GM18498 (cell line): Measurements from ENCODE around the gene LAMC2.
"Not testable (repeated sequence)": the region's sequence is repeated elsewhere in the genome, so short reads cannot be mapped to it uniquely, and the experiment has no call there.

Experiments used
- ATAC-seq: cut with Tn5 transposase; IDR thresholded peaks from one replicate; pipeline ENCODE4 v1.9.1; 2021; ENCODE audit warnings: mild to moderate bottlenecking, moderate library complexity; ENCODE audit not compliant: unreplicated experiment

Gene LAMC2

DNA sequence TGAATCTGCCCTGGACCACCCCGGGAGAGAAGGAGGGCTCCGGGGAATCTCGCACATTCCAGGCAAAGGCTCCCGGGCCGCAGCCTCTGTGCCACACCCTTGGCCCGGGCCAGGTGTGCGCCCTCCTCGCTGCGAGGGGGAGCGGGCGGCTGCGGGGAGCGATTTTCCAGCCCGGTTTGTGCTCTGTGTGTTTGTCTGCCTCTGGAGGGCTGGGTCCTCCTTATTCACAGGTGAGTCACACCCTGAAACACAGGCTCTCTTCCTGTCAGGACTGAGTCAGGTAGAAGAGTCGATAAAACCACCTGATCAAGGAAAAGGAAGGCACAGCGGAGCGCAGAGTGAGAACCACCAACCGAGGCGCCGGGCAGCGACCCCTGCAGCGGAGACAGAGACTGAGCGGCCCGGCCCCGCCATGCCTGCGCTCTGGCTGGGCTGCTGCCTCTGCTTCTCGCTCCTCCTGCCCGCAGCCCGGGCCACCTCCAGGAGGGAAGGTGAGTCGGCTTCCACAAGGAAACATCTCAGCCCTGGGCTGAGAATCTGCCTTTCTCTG lies at the start of gene LAMC2:
LAMC2 (plus strand) TSS at position 324 of the 550 bp plus-strand sequence; CDS start at position 413, 89 bp downstream.
- no peak for ATAC-seq

- ATAC-seq = no peak
These were observed 48.3 kb upstream of the LAMC2 start for GRCh38 chr1:183137782-183138181.

DNA sequence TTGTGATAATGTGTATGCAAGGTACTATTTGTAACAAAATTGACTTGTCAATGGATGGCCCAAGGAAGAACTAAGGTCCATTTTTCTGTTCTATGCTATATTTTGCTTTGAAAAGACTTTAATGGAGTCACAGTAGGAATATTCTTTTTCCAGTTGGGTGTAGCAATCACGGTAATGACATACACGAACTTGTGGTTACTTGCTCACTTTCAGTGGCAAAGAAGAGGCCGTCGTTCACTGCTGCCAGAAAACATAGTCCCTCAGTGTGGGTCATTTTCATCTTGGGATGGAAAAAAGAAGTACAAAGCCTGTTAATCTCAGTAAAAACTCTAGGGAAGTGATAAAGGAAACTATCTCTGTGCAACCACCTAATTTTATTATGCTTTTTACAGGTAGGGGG lies 47.8 kb upstream of the LAMC2 start:
- no peak for ATAC-seq

GRCh38 chr1:183139281-183139942 lies 46.7 kb upstream of the LAMC2 start:
- ATAC-seq = no peak

GRCh38 chr1:183140633-183141032 lies 45.4 kb upstream of the LAMC2 start:
- no peak for ATAC-seq

DNA sequence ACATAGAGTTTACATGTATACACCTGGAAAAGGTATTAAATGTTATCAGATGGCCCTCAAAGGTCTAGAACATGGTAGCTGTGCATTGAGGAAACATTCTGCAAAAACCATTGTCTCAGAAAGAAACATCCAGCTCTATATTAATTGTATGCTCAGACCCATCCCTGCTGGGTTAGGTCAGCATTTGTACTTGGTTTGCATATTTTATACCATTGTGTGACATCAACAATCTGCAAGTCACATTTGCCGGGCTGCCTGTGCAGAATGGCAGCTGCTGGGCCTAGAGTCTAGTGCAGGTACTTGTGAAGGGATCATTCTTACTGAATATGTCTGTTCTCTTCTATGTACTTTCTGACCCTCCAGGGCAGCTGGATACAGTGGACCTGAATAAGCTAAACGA lies 43.9 kb upstream of the LAMC2 start:
- no peak for ATAC-seq

DNA sequence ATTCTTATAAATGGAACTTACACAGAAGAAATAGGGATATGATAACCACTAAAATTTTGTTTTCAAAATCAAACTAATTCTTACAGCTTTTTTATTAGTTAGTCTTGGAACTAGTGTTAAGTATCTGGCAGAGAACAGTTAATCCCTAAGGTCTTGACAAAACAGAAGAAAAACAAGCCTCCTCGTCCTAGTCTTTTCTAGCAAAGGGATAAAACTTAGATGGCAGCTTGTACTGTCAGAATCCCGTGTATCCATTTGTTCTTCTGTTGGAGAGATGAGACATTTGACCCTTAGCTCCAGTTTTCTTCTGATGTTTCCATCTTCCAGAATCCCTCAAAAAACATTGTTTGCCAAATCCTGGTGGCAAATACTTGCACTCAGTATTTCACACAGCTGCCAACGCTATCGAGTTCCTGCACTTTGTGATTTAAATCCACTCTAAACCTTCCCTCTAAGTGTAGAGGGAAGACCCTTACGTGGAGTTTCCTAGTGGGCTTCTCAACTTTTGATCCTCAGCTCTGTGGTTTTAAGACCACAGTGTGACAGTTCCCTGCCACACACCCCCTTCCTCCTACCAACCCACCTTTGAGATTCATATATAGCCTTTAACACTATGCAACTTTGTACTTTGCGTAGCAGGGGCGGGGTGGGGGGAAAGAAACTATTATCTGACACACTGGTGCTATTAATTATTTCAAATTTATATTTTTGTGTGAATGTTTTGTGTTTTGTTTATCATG lies 42.3 kb upstream of the LAMC2 start:
- no peak for ATAC-seq

DNA sequence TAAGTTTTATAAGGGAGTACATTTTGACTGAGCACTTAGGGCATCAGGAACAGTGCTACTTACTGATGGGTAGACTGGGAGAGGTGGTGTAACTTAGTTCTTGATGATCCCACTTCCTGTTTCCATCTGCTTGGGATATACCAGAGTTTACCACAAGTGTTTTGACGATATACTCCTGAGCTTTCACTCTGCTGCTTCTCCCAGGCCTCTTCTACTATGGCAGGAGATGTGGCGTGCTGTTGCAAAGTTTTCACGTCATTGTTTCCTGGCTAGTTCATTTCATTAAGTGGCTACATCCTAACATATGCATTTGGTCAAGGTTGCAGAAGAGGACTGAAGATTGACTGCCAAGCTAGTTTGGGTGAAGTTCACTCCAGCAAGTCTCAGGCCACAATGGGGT lies 41.3 kb upstream of the LAMC2 start:
- ATAC-seq = no peak

GRCh38 chr1:183147735-183148134 lies 38.3 kb upstream of the LAMC2 start:
- ATAC-seq = no peak

- ATAC-seq = no peak
These were observed 37.5 kb upstream of the LAMC2 start for GRCh38 chr1:183148599-183148998.

DNA sequence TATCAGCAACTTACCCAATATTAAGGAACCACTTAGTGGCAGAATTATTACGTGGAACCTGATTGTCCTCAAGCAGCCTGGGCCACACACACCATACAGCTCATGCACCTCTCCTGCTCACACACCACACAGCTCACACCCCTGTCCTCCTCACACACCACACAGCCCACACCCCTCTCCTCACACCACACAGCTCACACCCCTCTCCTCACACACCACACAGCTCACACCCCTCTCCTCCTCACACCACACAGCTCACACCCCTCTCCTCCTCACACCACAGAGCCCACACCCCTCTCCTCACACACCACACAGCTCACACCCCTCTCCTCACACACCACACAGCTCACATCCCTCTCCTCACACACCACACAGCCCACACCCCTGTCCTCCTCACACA lies 36.8 kb upstream of the LAMC2 start:
- ATAC-seq = no peak

DNA sequence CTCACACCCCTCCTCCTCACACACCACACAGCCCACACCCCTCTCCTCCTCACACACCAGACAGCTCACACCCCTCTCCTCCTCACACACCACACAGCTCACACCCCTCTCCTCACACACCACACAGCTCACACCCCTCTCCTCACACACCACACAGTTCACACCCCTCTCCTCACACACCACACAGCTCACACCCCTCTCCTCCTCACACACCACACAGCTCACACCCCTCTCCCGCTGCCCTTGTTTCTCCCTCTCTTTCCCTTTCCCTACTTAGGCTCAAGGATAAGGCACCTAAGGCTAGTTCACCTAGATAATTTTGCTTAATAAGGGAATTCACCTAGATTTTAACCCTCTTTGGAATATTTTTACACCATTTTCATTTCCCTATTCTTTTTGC lies 36.0 kb upstream of the LAMC2 start:
- ATAC-seq = not testable (repeated sequence)

GRCh38 chr1:183150445-183150844 lies 35.6 kb upstream of the LAMC2 start:
- no peak for ATAC-seq

DNA sequence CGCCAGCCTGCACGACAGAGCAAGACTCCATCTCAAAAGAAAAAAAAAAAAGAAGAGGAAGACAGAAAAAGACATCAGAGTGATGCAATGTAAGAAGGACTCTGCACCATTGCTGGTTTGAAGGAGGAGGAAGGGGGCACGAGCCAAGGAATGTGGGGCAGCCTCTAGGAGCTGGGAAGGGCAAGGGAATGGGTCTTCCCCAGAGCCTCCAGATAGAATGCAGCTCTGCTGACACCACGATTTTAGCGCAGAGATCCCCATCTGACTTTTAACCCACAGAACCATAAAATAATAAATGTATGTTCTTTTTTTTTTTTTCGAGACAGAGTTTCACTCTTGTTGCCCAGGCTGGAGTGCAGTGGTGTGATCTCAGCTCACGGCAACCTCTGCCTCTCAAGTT lies 33.9 kb upstream of the LAMC2 start:
- no peak for ATAC-seq

DNA sequence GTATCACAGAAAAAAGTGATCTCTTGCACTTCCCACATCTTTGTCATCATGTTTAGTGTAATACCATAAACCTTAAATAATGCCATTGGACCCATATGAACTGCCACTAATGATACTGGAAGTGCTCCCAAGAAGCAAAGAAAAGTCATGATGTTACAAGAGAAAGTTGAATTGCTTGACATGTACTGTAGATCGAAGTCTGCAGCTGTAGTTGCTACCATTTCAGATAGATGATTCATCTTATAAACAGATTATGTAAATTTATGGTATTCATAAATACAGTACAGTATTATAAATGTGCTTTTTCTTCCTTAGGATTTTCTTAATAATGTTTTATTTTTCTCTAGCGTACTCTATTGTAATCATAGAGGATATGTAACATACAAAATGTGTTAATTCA lies 30.1 kb upstream of the LAMC2 start:
- ATAC-seq = no peak

DNA sequence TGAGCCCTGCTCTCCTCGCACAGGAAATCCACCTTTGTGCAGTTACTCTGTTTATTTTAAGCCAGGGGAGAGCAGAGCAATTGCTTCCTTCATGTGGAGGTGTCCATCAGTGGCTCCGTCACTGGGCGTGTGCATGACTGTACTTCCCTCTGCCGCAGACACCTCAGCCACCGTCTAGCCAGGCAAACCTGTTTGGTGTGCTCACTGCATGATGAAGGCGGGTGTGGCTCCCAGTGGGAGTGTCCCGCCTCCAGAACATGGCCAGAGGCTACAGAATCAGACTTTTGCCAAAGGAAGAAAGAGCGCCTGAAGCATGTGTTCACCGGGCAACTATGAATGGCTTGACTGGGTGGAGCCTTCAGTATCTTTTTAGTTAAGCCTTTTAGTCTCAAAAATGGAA lies 26.1 kb upstream of the LAMC2 start:
- ATAC-seq = no peak

GRCh38 chr1:183161391-183161790 lies 24.7 kb upstream of the LAMC2 start:
- no peak for ATAC-seq

GRCh38 chr1:183163316-183163715 lies 22.7 kb upstream of the LAMC2 start:
- ATAC-seq = no peak

- no peak for ATAC-seq
These were observed 21.7 kb upstream of the LAMC2 start for GRCh38 chr1:183164340-183164739.

GRCh38 chr1:183164963-183165362 lies 21.1 kb upstream of the LAMC2 start:
- no peak for ATAC-seq

DNA sequence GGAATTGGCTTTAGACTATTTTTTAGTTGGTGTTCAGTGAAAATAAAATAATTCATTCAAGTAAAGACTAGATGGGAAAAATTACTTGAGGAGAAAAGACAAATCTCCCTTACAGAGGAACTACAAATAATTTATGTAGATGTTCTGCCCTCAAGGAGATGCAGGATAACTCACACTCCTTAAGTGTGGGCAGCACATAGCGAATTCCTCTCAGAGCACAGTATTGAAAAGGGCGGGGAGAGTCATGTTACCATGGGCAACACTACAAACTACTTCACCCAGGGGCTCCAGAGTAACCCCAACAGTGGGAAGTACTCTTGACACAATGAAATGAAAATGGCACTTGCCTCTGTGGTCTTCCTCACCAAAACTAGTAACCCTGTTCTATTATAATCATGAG lies 20.6 kb upstream of the LAMC2 start:
- no peak for ATAC-seq

GRCh38 chr1:183166454-183166853 lies 19.6 kb upstream of the LAMC2 start:
- no peak for ATAC-seq
